ENCODE results near the gene CLDND2. TPM values are rescaled to one million over a fixed set of nuclear protein-coding genes. Genes with fewer than 3 reads are reported as not detected.

Gene CLDND2
- total RNA-seq, 1 experiment from 2014 or later = not detected

DNA sequence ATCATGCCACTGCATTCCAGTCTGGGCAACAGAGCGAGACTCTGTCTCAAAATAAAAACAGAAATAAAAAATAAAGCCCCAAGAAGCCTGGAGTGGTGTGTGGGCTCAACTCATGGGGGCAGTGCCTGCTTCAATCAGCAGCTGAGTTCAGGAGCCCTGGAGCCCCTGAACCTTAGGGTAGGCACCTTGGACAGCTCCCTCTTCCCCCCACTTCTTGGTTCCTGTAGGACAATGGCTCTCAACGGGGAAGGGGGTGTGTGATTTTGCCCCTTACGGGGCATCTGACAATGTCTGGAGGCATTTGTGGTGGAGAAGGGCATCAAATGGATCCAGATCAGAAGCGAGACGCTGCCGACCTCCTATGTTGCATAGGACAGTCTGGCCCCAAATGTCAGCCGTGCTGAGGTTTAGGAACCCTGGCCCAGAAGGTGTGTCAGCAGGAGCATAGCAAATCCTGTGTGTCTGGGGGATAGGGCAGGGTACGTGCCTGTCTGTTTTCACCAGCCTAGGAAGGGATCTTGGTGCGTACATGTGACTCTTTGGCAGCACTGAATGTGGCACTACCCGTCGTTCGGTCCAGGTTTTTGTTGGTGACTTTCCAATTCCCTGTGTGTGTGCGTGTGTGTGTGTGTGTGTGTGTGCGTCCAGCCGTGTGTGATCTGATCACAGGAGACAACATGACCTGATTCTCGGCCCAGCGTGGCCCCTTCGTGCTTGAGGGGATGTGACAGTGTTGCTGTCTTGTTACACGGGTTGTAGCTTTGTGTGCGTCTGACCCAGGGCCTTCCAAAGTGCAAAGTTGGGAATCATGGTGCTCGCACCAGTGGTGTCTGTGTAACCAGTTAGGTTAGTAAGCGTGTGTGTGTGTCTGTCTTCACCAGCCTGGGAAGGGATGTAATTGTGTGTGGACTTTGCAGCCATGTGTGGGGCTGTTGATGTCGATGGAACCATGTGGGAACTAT is 49.8 kb downstream of the CLDND2 start:
- H2BK5ac ChIP-seq (ENCODE audit: insufficient read length, low read length) = no peak overlapping the region
- H2BK12ac ChIP-seq (ENCODE audit: insufficient read length, low read depth, low read length) = no peak overlapping the region
- H3K18ac ChIP-seq (ENCODE audit: insufficient read length, low read depth, low read length) = no peak overlapping the region
- no peak overlapping the region for H3T11ph ChIP-seq (ENCODE audit: low read length)
- no peak overlapping the region for H3K4me3 Mint-ChIP-seq
- H3K9me3 ChIP-seq (ENCODE audit: control insufficient read depth, low read depth, low read length) = no peaks in the 10 kb centered on the region
- peaks cover 0 to 6% of the 10 kb centered on the region in 2 experiments; a peak in 2 of 5 replicates for H3K9me3 Mint-ChIP-seq
- no peak overlapping the region for H3K4me2 ChIP-seq (ENCODE audit: insufficient read depth, insufficient read length, low read length)
- no peaks in the 10 kb centered on the region; the same call in 1 of the 2 replicates for H3K4me1 ChIP-seq (ENCODE audit: insufficient read depth, low read length)
- no peak overlapping the region for H2AK5ac ChIP-seq (ENCODE audit: insufficient read length, low read length)
- H3K79me2 ChIP-seq (ENCODE audit: insufficient read depth, low read length) = no peaks in the 10 kb centered on the region
- H3K56ac ChIP-seq (ENCODE audit: insufficient read length, low read depth, low read length) = no peak overlapping the region
- H4K20me1 ChIP-seq (ENCODE audit: control insufficient read depth, insufficient read depth, insufficient read length) = no peaks in the 10 kb centered on the region
- H3K36me3 Mint-ChIP-seq (ENCODE audit: insufficient read depth in 1 of 3, low read depth in 3 of 3) = peaks cover 6 to 15% (median 14%) of the 10 kb centered on the region in 3 experiments; a peak in 6 of 7 replicates
- H3K4me1 Mint-ChIP-seq = peaks cover 4 to 9% of the 10 kb centered on the region in 2 experiments; a peak in 3 of 4 replicates
- H3K23ac ChIP-seq (ENCODE audit: insufficient read length, low read depth, low read length) = no peak overlapping the region
- H2AFZ ChIP-seq (ENCODE audit: low read length) = no peak overlapping the region
- no peak overlapping the region for H4K5ac ChIP-seq (ENCODE audit: insufficient read length, low read depth, low read length)
- no peak overlapping the region for H4K8ac ChIP-seq (replicated peaks; ENCODE audit: insufficient read length, low read depth, low read length)
- no peak overlapping the region for H3K14ac ChIP-seq (ENCODE audit: insufficient read depth, low read length)
- H3K23me2 ChIP-seq (ENCODE audit: insufficient read length, low read depth, low read length, poor library complexity, severe bottlenecking) = no peaks in the 10 kb centered on the region
- DNase-seq = no peak
- no peak overlapping the region for H2BK120ac ChIP-seq (ENCODE audit: low read depth, low read length, poor library complexity, severe bottlenecking)
- WGBS (ENCODE audit: extremely low coverage, insufficient read length, low lambda C conversion rate) = no CpG with 5 or more reads among the region's 23 CpGs
- no peak; the same call in 2 of the 3 replicates for TF ChIP-seq CTCF (conservative IDR thresholded peaks at IDR 0.05)
- no peaks in the 10 kb centered on the region for H3K27me3 ChIP-seq (ENCODE audit: insufficient read depth, low read length)
- H3K27ac ChIP-seq (ENCODE audit: insufficient read length, low read depth, low read length) = no peak overlapping the region
- H3K79me1 ChIP-seq (ENCODE audit: insufficient read depth, low read depth, low read length, poor library complexity, severe bottlenecking) = no peaks in the 10 kb centered on the region
- peaks cover 5% of the 10 kb centered on the region for H3K27me3 Mint-ChIP-seq (ENCODE audit: low read depth)
- H3K27ac Mint-ChIP-seq = peak overlapping the region in 2 of 3 experiments; percentile 3 to 8; a peak in 2 of 7 replicates
- H4K91ac ChIP-seq (ENCODE audit: insufficient read length, low read depth, low read length) = no peak overlapping the region
- H3K4ac ChIP-seq (ENCODE audit: low read depth, low read length) = no peak overlapping the region
- H2BK15ac ChIP-seq (ENCODE audit: low read depth, low read length) = no peak overlapping the region
- no peak overlapping the region for H3K9ac ChIP-seq (ENCODE audit: extremely low read depth, insufficient read length, low read length)
- no peak overlapping the region for H2BK20ac ChIP-seq (ENCODE audit: low read depth, low read length, poor library complexity, severe bottlenecking)

Data from H9 (cell line).